T-helper 22 cell (primary cell): ENCODE data around the gene ARHGAP45.

Source experiments
- DNase-seq: peaks from one replicate; pipeline ENCODE4 v3.0.0-alpha.2; 2020; ENCODE audit warnings: low read depth

The ARHGAP45 gene

DNA sequence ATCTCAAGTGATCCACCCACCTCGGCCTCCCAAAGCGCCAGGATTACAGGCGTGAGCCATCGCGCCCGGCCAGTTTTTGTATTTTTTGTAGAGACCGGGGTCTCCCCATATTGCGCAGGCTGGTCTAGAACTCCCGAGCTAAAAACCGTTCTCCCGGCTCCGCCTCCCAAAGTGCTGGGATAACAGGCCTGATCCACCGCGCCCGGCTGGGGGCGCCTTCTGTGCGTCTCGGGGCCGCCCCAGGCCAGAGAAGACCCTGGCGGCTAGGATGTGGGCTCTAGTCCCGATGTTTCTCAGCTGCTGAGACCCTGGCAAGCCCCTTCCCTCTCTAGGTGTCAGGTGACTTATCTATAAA is 3.6 kb downstream of the ARHGAP45 start:
- DNase-seq = no peak

- no peak for DNase-seq
Observed at GRCh38 chr19:1070931-1071791, 4.2 kb downstream of the ARHGAP45 start.

DNA sequence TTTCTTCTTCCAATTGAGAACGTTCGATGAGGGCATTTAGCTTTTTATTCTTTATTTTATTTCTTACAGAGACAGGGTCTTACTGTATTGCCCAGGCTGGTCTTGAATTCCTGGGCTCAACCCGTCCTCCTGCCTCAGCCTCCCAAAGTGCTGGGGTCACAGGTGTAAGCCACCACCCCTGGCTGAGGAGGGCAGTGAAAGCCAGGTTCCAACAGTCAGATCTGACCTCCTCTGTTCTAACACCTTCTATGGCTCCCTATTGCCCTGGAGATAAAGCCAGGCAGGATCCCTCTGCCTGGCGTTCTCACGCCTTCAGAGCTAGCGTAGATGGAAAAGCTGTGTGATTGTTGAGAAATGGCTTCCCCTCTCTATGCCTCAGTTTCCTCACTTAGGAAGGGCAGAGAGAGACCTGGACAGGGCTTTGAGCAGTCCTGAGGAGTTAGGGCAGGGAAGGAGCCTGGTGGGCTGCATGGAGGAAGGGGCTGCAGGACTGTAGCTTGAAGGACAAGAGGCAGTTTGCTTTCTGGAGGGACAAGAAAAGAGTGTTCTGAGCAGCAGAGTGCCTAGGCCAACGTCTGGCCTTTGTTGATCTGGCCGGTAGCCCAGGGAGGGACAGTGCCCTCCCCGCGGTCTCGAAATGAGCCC is 5.5 kb downstream of the ARHGAP45 start:
- DNase-seq = no peak

- no peak for DNase-seq
Observed at GRCh38 chr19:1073063-1073955, 6.3 kb downstream of the ARHGAP45 start.

DNA sequence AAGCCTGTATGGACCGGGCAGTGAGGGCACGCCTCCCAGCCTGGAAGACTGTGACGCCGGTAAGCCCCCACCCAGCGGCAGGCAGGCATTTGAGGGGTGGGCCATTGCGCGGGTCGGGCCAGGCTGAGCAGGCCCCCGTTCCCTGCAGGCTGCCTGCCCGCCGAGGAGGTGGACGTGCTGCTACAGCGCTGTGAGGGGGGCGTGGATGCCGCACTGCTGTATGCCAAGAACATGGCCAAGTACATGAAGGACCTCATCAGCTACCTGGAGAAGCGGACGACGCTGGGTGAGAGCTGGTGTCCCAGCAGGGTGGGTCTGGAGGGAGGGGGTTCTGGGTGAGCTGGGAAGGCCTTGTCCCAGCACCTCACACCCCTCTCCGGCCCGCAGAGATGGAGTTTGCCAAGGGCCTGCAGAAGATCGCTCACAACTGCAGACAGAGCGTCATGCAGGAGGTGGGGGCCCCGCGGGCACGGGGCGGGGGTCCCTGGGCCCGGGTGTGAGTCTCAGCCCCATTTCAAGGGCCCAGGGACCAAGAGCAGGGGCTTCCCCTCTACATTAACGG is 7.1 kb downstream of the ARHGAP45 start:
- no peak for DNase-seq

DNA sequence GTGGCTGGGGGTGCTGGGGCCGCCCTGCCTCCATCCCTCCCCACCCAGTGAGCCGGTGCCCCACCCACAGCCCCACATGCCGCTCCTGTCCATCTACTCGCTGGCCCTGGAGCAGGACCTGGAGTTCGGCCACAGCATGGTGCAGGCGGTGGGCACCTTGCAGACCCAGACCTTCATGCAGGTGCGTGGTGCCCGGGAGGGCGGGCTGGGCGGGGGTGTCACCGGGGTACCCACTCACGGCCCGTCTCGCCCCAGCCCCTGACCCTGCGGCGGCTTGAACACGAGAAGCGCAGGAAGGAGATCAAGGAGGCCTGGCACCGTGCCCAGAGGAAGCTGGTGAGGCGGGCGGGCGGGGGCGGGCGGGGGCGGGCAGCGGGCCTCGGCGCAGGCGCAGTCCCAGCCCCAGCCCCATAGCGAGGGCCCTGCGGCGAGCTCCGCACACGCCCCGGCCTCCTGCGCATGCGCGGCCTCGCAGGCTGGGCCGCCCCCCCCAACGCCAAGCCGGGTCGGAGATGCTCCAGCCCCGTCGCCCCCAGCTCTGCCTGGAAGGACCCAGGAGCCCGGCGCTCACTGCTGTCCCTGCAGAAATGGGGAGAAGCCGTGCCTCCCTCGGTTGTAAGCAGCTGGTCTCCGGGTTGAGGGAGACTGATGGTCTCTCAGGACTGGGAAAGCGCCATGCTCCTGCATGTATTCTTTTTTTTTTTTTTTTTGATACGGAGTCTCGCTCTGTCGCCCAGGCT is 7.7 kb downstream of the ARHGAP45 start:
- peak; percentile 91 for DNase-seq

- DNase-seq = no peak
Observed at GRCh38 chr19:1076046-1076386, 9.0 kb downstream of the ARHGAP45 start.

DNA sequence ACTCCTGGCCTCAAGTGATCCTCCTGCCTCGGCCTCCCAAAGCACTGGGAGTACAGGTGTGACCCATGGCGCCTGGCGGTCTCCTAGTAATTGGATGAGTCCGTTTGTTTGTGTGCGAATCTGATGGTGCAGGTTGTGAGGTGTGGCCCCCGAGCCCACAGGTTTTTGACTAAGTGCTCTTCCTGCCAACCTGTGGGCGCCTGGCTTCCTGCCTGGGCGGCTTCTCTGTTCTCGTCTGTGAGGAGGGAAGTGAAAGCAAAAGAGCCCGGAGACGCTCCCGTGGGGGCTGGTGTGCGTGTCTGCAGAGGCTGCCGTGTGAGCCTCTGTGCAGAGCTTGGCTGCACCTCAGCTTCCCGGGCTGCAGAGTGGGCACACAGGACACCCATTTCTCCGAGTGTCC is 10.0 kb downstream of the ARHGAP45 start:
- DNase-seq = peak; percentile 96

- DNase-seq = no peak
Observed at GRCh38 chr19:1079566-1080111, 12.7 kb downstream of the ARHGAP45 start.

- no peak for DNase-seq
Observed at GRCh38 chr19:1080360-1081161, 13.6 kb downstream of the ARHGAP45 start.

- DNase-seq = no peak
Observed at GRCh38 chr19:1081301-1082164, 14.6 kb downstream of the ARHGAP45 start.

DNA sequence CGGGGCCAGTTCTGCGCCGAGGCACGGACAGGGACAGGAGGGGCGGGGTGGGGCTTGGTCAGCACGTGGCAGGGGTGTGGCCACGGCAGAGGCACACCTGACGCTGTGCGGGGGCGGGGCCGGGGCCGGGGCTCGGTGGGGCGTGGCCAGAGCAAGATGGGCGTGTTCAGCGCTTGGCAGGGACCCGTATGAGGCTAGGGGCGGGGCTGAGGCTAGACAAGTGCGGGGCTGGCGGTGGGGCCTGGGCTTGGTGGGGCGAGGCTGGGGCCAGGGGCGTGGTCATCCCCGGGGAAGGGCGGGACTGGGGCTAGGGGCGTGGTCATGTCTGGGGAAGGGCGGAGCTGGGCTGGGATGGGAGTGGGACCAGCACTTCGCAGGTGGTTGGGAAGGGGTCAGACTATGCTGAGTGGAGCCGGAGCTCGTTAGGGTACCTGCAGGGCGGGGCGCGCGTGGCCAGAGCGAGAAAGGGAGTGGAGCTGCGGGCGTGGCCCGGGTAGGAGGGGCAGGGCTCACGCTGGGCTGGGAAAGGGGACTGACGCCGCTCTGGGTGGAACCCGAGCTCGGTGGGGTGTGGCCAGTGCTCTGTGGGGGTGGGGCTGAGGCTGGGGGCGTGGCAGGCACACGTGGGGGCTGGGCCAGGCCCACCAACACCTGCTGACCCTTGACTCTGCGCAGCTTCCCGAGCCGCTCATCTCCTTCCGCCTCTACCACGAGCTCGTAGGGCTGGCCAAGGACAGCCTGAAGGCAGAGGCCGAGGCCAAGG is 15.4 kb downstream of the ARHGAP45 start:
- peak; percentile 79 for DNase-seq

DNA sequence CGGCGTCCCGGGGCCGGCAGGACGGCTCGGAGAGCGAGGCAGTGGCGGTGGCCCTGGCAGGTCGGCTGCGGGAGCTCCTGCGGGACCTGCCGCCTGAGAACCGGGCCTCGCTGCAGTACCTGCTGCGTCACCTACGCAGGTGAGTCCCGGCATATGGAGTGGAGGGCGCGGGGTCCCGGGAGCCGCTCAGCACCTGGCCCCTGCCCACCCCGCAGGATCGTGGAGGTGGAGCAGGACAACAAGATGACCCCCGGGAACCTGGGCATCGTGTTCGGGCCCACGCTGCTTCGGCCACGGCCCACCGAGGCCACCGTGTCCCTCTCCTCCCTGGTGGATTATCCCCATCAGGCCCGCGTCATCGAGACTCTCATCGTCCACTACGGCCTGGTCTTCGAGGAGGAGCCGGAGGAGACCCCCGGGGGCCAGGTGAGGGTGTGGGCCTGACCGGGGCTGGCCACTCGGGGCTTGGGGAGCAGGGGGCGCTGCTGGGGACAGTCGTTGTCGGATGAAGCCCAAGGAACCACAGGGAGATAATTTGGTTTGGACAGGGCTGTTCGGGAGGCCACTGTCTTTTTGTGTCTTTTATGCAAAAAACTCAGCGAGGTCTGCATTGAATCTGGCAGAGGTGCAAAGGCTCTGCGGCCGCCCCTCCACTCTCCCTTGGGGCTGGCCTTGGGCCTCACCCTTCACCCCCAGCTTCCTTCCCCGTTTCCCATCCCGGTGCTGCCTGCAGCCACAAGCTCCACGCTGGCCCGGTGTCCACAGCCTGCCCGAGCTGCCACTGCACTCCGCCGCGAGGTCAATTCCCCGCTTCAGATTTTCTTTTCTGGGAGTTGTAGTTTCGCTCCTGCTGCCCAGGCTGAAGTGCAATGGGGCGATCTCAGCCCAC is 16.2 kb downstream of the ARHGAP45 start:
- DNase-seq = no peak

DNA sequence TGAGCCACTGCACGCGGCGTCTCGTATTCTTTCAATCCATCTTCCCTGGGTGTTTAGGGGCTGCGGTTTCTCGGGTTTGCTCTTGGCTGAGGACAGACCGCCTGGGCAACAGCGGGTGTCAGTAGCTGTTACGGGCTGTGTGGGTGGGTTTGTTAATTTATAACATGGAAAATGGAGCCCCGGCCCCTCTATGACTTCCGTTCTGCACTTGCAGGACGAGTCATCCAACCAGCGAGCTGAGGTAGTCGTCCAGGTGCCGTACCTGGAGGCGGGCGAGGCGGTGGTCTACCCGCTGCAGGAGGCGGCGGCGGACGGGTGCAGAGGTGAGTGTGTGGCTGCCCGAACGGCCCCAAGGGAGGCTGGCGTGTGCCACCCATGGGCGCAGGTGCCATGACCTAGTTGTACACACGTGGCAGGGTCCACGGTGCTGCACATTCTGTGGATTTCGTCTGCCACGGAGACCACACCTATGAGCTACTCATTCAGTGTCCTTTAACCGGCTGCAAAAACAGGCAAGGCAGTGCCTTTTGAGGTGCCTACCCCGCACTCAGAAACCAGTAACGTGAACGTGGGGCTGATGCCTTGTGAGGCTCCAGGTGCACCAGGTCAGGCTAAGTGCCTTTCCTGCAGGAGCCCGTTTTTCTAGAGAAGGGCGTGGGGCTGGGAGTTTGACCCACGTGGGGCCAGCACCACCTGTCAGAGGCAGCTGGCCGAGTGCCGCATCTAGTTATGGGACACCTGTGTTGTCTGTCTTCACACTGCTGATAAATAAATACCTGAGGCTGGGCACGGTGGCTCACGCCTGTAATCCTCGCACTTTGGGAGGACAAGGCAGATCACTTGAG is 17.3 kb downstream of the ARHGAP45 start:
- DNase-seq = no peak

DNA sequence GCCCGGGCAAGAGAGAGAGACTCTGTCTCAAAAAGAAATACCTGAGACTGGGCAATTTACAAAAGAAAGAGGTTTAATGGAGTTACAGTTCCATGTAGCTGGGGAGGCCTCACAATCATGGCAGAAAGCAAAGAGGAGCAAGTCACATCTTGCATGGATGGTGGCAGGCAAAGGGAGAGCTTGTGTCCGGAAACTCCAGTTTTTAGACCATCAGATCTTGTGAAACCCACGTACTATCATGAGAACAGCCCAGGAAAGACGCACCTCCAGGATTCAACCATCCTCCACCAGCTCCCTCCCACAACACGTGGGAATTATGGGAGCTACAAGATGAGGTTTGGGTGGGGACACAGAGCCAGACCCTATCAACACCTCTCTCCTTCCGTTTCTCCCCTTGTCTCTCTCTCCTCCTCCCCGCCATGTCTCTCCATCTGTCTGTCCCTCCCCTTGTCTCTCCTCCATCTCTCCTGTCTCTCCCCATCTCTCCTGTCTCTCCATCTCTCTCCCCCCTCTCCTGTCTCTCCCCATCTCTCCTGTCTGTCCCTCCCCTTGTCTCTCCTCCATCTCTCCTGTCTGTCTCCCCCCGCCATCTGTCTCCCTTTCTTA is 18.2 kb downstream of the ARHGAP45 start:
- no peak for DNase-seq

GRCh38 chr19:1085676-1086442 is 18.9 kb downstream of the ARHGAP45 start:
- no peak for DNase-seq
